Left ventricle myocardium inferior (tissue), 1 donor: ENCODE results near the gene SPTBN5. TPM values are rescaled to one million over a fixed set of nuclear protein-coding genes. Genes with fewer than 3 reads are reported as not detected.

ENCODE experiments used
- DNase-seq: peaks from one replicate; pipeline ENCODE4 v3.0.0-alpha.2; 2020
- H3K27ac ChIP-seq: fragments of 200-600 bp; replicated peaks from 2 replicates; pipeline ENCODE4 v1.8.0; 2021
- H3K27me3 ChIP-seq: fragments of 200-600 bp; 2 replicates; pipeline ENCODE4 v1.8.0; 2021; ENCODE audit warnings: low read depth
- H3K36me3 ChIP-seq: fragments of 200-600 bp; 2 replicates; pipeline ENCODE4 v1.8.0; 2021
- H3K4me1 ChIP-seq: fragments of 200-600 bp; 2 replicates; pipeline ENCODE4 v1.8.0; 2021
- H3K4me3 ChIP-seq: fragments of 200-600 bp; 2 replicates; pipeline ENCODE4 v1.8.0; 2021; ENCODE audit warnings: mild to moderate bottlenecking, moderate library complexity
- H3K9me3 ChIP-seq: fragments of 200-600 bp; replicated peaks from 2 replicates; pipeline ENCODE4 v1.8.0; 2021
- intact Hi-C: fragments of 100-400 bp; cut with micrococcal nuclease; formaldehyde crosslinking; loops from one replicate; pipeline ENCODE4 v1.11.0; 2022
- total RNA-seq: library from RNA; stranded (reverse); fragmentation: NEBNext Ultra II Directional; extraction: Animal tissue kit (Norgen Biotek cat#: 25700); gene quantifications from one replicate; pipeline ENCODE4 v1.2.1, GENCODE V29; 2021
- TF ChIP-seq, protein P1 (sequence below): fragments of 200-600 bp; IDR thresholded peaks from 2 replicates; pipeline ENCODE4 v1.8.0; 2021; ENCODE audit warnings: antibody characterized with exemption, mild to moderate bottlenecking, borderline replicate concordance
- donor health status: DM: no; HTN: yes; CAD: no; lungs with severe emphysema.

Gene SPTBN5
- total RNA-seq, 1 donor from 2014 or later = 2.7 TPM

DNA sequence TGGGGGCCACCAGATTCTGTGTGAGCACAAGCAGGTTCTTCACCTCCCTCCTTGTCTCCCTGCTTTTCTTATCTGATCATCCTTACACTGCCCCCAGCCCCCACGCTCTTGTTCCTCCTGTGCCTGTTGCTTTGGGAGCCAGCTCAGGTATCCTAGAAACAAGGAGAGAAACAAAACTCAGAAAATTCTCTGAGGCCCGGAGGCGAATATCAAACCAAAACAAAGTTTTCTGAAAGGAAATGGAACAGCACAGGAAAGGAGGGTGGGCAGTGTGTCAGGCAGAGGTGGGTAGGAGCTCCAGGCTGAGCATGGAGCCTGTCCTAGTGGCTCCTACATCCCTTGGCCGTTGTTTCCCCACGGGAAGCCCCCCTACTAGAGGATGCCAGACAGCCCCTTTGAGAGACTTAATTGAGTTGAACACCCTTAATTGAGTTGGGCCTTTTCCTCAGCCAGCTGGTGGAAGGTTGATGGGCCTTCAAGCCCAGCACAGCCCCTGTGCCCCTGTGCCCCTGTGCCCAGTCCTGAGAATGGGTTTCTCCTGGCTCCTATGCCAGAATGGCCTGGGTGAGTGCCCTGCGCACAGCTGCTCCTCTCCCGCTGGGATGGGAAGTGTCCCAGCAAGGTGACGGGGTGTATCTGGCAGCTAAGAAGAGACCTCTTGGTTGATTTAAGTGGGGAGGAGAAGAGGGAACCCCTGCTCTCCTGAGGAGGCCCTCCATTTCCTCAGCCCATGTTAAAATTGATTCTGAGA lies 88.8 kb downstream of the SPTBN5 start:
- Histone ChIP-seq H3K27ac (no peak overlapping the region), H3K9me3 (no peaks in the 10 kb centered on the region), H3K4me1 (peaks cover 26% of the 10 kb centered on the region), H3K4me3 (no peak overlapping the region), H3K36me3 (peaks cover 19% of the 10 kb centered on the region), H3K27me3 (no peaks in the 10 kb centered on the region)
- DNase-seq = no peak
- intact Hi-C loops = no loop called here
- TF ChIP-seq, protein P1, sequence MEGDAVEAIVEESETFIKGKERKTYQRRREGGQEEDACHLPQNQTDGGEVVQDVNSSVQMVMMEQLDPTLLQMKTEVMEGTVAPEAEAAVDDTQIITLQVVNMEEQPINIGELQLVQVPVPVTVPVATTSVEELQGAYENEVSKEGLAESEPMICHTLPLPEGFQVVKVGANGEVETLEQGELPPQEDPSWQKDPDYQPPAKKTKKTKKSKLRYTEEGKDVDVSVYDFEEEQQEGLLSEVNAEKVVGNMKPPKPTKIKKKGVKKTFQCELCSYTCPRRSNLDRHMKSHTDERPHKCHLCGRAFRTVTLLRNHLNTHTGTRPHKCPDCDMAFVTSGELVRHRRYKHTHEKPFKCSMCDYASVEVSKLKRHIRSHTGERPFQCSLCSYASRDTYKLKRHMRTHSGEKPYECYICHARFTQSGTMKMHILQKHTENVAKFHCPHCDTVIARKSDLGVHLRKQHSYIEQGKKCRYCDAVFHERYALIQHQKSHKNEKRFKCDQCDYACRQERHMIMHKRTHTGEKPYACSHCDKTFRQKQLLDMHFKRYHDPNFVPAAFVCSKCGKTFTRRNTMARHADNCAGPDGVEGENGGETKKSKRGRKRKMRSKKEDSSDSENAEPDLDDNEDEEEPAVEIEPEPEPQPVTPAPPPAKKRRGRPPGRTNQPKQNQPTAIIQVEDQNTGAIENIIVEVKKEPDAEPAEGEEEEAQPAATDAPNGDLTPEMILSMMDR = no peak

DNA sequence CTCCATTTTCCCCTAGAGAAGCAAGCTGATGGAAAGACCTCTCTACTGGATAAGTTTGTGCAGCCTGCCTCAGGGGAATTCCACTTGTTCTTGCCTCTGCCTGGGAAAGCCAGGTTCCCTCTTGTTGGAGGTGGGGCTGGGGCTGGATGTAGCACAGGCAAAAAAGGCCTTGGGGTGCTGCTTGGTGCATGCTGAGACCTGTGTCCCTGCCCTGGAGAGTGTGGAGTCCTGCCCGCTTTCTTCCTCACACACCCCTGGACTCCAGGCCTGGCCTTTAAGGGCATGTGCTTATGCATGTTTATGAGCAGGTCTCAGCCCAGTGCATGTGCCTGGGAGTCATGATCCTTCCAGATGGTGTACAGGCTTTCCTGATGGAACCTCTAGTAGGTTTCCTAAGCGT lies 89.5 kb downstream of the SPTBN5 start:
- H3K36me3 ChIP-seq = peaks cover 22% of the 10 kb centered on the region
- intact Hi-C loops = no loop called here
- H3K27me3 ChIP-seq = no peaks in the 10 kb centered on the region
- H3K27ac ChIP-seq = no peak overlapping the region
- no peaks in the 10 kb centered on the region for H3K9me3 ChIP-seq
- H3K4me3 ChIP-seq = no peak overlapping the region
- no peak for DNase-seq
- peaks cover 28% of the 10 kb centered on the region for H3K4me1 ChIP-seq
- TF ChIP-seq, protein P1 = no peak

DNA sequence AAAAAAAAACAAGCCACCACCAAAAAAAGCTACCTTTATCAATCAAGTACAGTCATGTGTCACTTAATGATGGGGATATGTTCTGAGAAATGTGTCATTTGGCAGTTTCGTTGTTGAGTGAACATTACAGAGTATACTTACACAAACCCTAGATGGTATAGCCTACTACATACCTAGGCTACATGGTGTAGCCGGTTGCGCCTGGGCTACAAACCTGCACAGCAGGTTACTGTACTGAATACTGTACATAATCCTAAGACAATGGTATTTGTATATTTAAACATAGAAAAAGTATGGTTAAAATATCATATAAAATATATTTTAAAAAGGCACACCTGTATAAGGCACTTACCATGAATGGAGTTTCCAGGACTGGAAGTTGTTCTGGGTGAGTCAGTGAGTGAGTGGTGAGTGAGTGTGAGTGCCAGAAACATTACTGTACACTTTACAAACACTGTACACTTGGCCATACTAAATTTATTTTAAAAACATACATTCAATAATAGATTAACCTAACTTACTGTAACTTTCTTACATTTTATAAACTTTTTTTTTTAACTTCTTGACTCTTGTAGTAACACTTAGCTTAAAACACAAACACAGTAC lies 91.9 kb downstream of the SPTBN5 start:
- TF ChIP-seq, protein P1 = no peak
- H3K36me3 ChIP-seq = peaks cover 22% of the 10 kb centered on the region
- H3K4me3 ChIP-seq = no peak overlapping the region
- no peaks in the 10 kb centered on the region for H3K27me3 ChIP-seq
- H3K4me1 ChIP-seq = peaks cover 47% of the 10 kb centered on the region
- DNase-seq = no peak
- no peak overlapping the region for H3K27ac ChIP-seq
- intact Hi-C loops = no loop called here
- no peaks in the 10 kb centered on the region for H3K9me3 ChIP-seq

DNA sequence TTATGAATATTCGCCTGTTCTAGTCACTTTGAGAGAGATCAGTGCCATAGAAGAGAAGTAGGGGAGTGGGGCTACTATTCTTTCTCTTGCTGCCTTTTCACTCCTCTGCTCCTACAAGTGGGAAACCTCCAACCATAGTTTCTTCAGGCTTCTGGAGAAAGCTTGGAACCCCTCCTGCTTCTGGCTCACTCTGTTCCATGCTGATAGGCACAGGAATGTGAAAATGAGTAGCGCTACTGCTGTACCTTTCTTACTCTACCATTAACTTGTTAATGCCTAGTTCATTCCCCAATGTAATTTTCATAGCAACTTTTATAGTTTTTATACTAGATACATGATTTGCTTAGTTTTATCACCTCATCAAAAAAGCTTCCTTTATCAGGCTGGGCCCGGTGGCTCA lies 92.7 kb downstream of the SPTBN5 start:
- peaks cover 46% of the 10 kb centered on the region for H3K4me1 ChIP-seq
- no peaks in the 10 kb centered on the region for H3K27me3 ChIP-seq
- intact Hi-C loops = no loop called here
- no peak overlapping the region for H3K27ac ChIP-seq
- TF ChIP-seq, protein P1 = no peak
- DNase-seq = no peak
- H3K9me3 ChIP-seq = no peaks in the 10 kb centered on the region
- H3K4me3 ChIP-seq = no peak overlapping the region
- peaks cover 22% of the 10 kb centered on the region for H3K36me3 ChIP-seq

DNA sequence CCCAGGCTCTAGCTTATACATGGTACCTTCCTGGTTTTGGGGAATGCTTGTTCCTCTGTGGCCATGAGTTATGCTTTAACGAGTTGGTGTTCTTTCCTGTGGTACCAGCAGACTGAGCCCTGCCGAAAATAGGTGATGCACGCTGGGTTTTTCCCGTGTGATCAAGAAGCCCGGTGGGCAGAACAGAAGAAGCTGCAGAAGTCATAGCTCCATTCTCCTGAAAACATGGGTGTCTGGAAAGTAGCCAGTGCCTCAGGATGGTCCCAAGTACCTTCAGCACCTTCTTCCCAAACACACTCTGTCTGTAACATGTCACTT lies 94.4 kb downstream of the SPTBN5 start:
- no peak for DNase-seq
- H3K4me1 ChIP-seq = peaks cover 38% of the 10 kb centered on the region

More for the DNA sequence above, 94.4 kb downstream of the SPTBN5 start:
- intact Hi-C loops = no loop called here
- no peaks in the 10 kb centered on the region for H3K27me3 ChIP-seq
- no peak overlapping the region for H3K4me3 ChIP-seq
- TF ChIP-seq, protein P1 = no peak
- H3K36me3 ChIP-seq = peaks cover 22% of the 10 kb centered on the region
- no peaks in the 10 kb centered on the region for H3K9me3 ChIP-seq
- no peak overlapping the region for H3K27ac ChIP-seq
